A549 (cell line): Measurements from ENCODE around the gene VEZT. TPM values are rescaled to one million over a fixed set of nuclear protein-coding genes. Genes with fewer than 3 reads are reported as not detected.
"Not testable (repeated sequence)": the region's sequence is repeated elsewhere in the genome, so short reads cannot be mapped to it uniquely, and the experiment has no call there.

Experiments
- ATAC-seq, 2 experiments: fragments of 200-7000 bp in 1 of 2; fragments of >200 bp in 1 of 2; cut with Nextera tagmentation in 1 of 2; cut with Tn5 transposase in 1 of 2; 3 replicates each; pipeline versions ENCODE4 v1.8.0 to v1.9.1; 2018 to 2020; ENCODE audit warnings: mild to moderate bottlenecking in 1 of 2, moderate library complexity in 1 of 2
- CTCF ChIA-PET: fragments of 300-600 bp; sonication (Branson Sonifier 250); formaldehyde crosslinking; extraction: SDS; loops from one replicate; lab custom pipeline; 2021; ENCODE audit warnings: antibody characterized with exemption, inconsistent platforms; lab: Yijun Ruan, JAX
- POLR2A ChIA-PET: fragments of 350-600 bp; formaldehyde crosslinking; extraction: SDS; loops from one replicate; lab custom pipeline; 2021; ENCODE audit warnings: antibody characterized with exemption, inconsistent platforms; lab: Yijun Ruan, JAX
- DNase-seq, 2 experiments: peaks; one replicate each; pipeline versions ENCODE4 v3.0.0 to v3.0.0-alpha.2; 2011 to 2016; ENCODE audit warnings: low read depth in 1 of 2, low spot score in 1 of 2
- FAIRE-seq: peaks from 2 replicates; lab custom pipeline; 2011; peaks lifted over from hg19 to GRCh38; lab: Jason Lieb, UNC
- H3K27ac ChIP-seq, 2 experiments: fragments of >200 bp; sonication (Bioruptor Twin); formaldehyde crosslinking; 3 replicates each; pipeline ENCODE4 v1.5.1; 2016 to 2017
- H3K4me1 ChIP-seq: fragments of >200 bp; sonication (Bioruptor Twin); formaldehyde crosslinking; 3 replicates; pipeline ENCODE4 v1.6.1; 2016
- H3K4me2 ChIP-seq: fragments of >200 bp; sonication (Bioruptor Twin); formaldehyde crosslinking; 3 replicates; pipeline ENCODE4 v1.6.1; 2016
- H3K4me3 ChIP-seq: fragments of >200 bp; sonication (Bioruptor Twin); formaldehyde crosslinking; 3 replicates; pipeline ENCODE4 v1.5.1; 2016
- H3K9me3 ChIP-seq: fragments of >200 bp; sonication (Bioruptor Twin); formaldehyde crosslinking; 3 replicates; pipeline ENCODE4 v1.6.1; 2016
- BHLHE40 ChIP-seq: IDR thresholded peaks from 2 replicates; pipeline ENCODE4 v1.6.1; 2012; ENCODE audit warnings: low read depth, low read length, inconsistent platforms
- CBX8 ChIP-seq: fragments of 200-600 bp; sonication (generic); IDR thresholded peaks from 2 replicates; pipeline ENCODE4 v1.6.1; 2016
- CHD2 ChIP-seq: fragments of 150-350 bp; IDR thresholded peaks from 2 replicates; pipeline ENCODE4 v1.6.1; 2014; ENCODE audit warnings: low read length; ENCODE audit not compliant: partially characterized antibody
- EP300 ChIP-seq, 2 experiments: fragments of >200 bp; sonication (Bioruptor Twin); formaldehyde crosslinking; IDR thresholded peaks; 2 replicates in 1 of 2; 3 replicates in 1 of 2; pipeline ENCODE4 v1.6.1; 2016 to 2017
- ESRRA ChIP-seq: fragments of 150-350 bp; IDR thresholded peaks from 2 replicates; pipeline ENCODE4 v1.6.1; 2014; ENCODE audit warnings: mild to moderate bottlenecking, low read length, borderline replicate concordance
- FOSL2 ChIP-seq, 2 experiments: fragments of 450-650 bp in 1 of 2; fragments of >200 bp in 1 of 2; sonication (Bioruptor Twin) in 1 of 2; formaldehyde crosslinking; IDR thresholded peaks; 2 replicates each; pipeline versions ENCODE4 v1.5.0 to v1.6.1; 2016 to 2020; ENCODE audit warnings: mild to moderate bottlenecking in 1 of 2, moderate library complexity in 1 of 2
- FOXS1 ChIP-seq: fragments of 250-450 bp; sonication (Bioruptor Pico); IDR thresholded peaks from 2 replicates; pipeline ENCODE4 v1.5.0; 2020; ENCODE audit warnings: mild to moderate bottlenecking, moderate library complexity
- HEYL ChIP-seq: fragments of 250-450 bp; sonication (Bioruptor Pico); IDR thresholded peaks from 2 replicates; pipeline ENCODE4 v1.8.0; 2021; ENCODE audit warnings: mild to moderate bottlenecking, moderate library complexity
- HOXB5 ChIP-seq: fragments of 250-450 bp; sonication (Bioruptor Pico); IDR thresholded peaks from 2 replicates; pipeline ENCODE4 v1.5.0; 2020; ENCODE audit warnings: mild to moderate bottlenecking, moderate library complexity
- JUN ChIP-seq, 2 experiments: fragments of >200 bp; sonication (Bioruptor Twin); formaldehyde crosslinking; IDR thresholded peaks; 2 replicates in 1 of 2; 3 replicates in 1 of 2; pipeline ENCODE4 v1.6.1; 2016 to 2017
- JUNB ChIP-seq: fragments of >200 bp; sonication (Bioruptor Twin); formaldehyde crosslinking; IDR thresholded peaks from 2 replicates; pipeline ENCODE4 v1.6.1; 2016
- MAFK ChIP-seq: fragments of 450-650 bp; IDR thresholded peaks from 2 replicates; pipeline ENCODE4 v1.6.1; 2014; ENCODE audit not compliant: partially characterized antibody
- MAX ChIP-seq: IDR thresholded peaks from 2 replicates; pipeline ENCODE4 v1.6.1; 2012
- POLR2A ChIP-seq: IDR thresholded peaks from 2 replicates; pipeline ENCODE4 v1.6.1; 2012; ENCODE audit warnings: mild to moderate bottlenecking, low read length
- POLR2AphosphoS2 ChIP-seq: conservative IDR thresholded peaks from 2 replicates; pipeline ENCODE4 v1.6.1; 2012; ENCODE audit warnings: low read length, improper control_type of control experiment, inconsistent platforms
- RCOR1 ChIP-seq: fragments of 150-350 bp; IDR thresholded peaks from 2 replicates; pipeline ENCODE4 v1.6.1; 2014; ENCODE audit warnings: antibody characterized with exemption, low read length, low read depth
- TFCP2L1 ChIP-seq: fragments of 250-450 bp; sonication (Bioruptor Pico); IDR thresholded peaks from 2 replicates; pipeline ENCODE4 v1.5.0; 2021; ENCODE audit warnings: mild to moderate bottlenecking
- TP53 ChIP-seq: fragments of 250-450 bp; sonication (Bioruptor Pico); IDR thresholded peaks from 2 replicates; pipeline ENCODE4 v1.5.0; 2021; ENCODE audit warnings: mild to moderate bottlenecking, moderate library complexity
- WGBS: methylation state at CpG from one replicate; pipeline ENCODE4 v1.1.6; 2017; ENCODE audit errors: missing lambda C conversion rate; 5-methylcytosine and 5-hydroxymethylcytosine counted together
- polyA plus RNA-seq, 4 experiments: library from polyadenylated mRNA; depleted of rRNA in 3 of 4; stranded (reverse); fragments of >200 nt; fragmentation: RNase III in 1 of 4; extraction: RNeasy Plus Mini Kit Qiagen cat#74134 plus additional on column Dnase treatment in 1 of 4; gene quantifications; 2 replicates in 3 of 4; 3 replicates in 1 of 4; pipeline ENCODE4 v1.2.3, GENCODE V29; 2011 to 2017

VEZT gene
- polyA plus RNA-seq, 2 of the 4 experiments (the other 2 are of a cell fraction) = 87.1 to 259 TPM

- TF ChIP-seq JUN (IDR thresholded peaks at IDR 0.05) = no peak
- peak; percentile 33; the same call in 1 of the 2 replicates for TF ChIP-seq MAX
Measured at GRCh38 chr12:95231190-95231589, 13.6 kb downstream of the VEZT start (continued).

- H3K4me3 ChIP-seq, POLR2A ChIA-PET, H3K27ac ChIP-seq, ATAC-seq, DNase-seq, H3K4me2 ChIP-seq, FAIRE-seq, H3K9me3 ChIP-seq: not testable (repeated sequence)
- H3K4me1 ChIP-seq = peaks cover 57% of the 10 kb centered on the region
- CTCF ChIA-PET = interaction anchor here (1.0 kb wide), 1 partner anchor 47 kb away, joined by 3 read pairs; no protein-coding TSS in a partner anchor
- WGBS = 97% methylated on average over 14 of the region's 14 CpGs
Measured at GRCh38 chr12:95234187-95234586, 16.6 kb downstream of the VEZT start.

GRCh38 chr12:95235621-95236020 lies 18.0 kb downstream of the VEZT start:
- H3K9me3 ChIP-seq, H3K4me2 ChIP-seq, POLR2A ChIA-PET, FAIRE-seq, H3K4me3 ChIP-seq, DNase-seq, H3K27ac ChIP-seq, CTCF ChIA-PET, ATAC-seq: not testable (repeated sequence)
- WGBS = 80% methylated on average over 1 of the region's 31 CpGs
- H3K4me1 ChIP-seq = peaks cover 53% of the 10 kb centered on the region

- no peak overlapping the region for H3K4me2 ChIP-seq
- 60% methylated on average over 1 of the region's 1 CpG for WGBS
- ChIA-PET POLR2A (no interaction called here), CTCF (no interaction called here)
- ATAC-seq (no peak; a peak in 1 of 6 replicates), FAIRE-seq (no peak), DNase-seq (no peak)
- no peaks in the 10 kb centered on the region for H3K9me3 ChIP-seq
- no peak overlapping the region for H3K4me3 ChIP-seq
- H3K4me1 ChIP-seq = peaks cover 46% of the 10 kb centered on the region
- TF ChIP-seq TFCP2L1 (no peak), ESRRA (no peak), HEYL (CRISPR knock-in tag) (no peak), CHD2 (no peak), FOXS1 (CRISPR knock-in tag) (no peak), BHLHE40 (no peak), CBX8 (no peak), RCOR1 (no peak), HOXB5 (CRISPR knock-in tag) (no peak), FOSL2 (IDR thresholded peaks at IDR 0.05) (no peak), FOSL2 (CRISPR knock-in tag; IDR thresholded peaks at IDR 0.05) (no peak), POLR2A (no peak), POLR2AphosphoS2 (no peak)
- H3K27ac ChIP-seq = no peak overlapping the region
Measured at GRCh38 chr12:95237315-95237714, 19.7 kb downstream of the VEZT start.

- CTCF ChIA-PET = no interaction called here
- no peak for FAIRE-seq
- Histone ChIP-seq H3K27ac (no peak overlapping the region), H3K4me2 (no peak overlapping the region), H3K4me1 (peaks cover 48% of the 10 kb centered on the region), H3K9me3 (no peaks in the 10 kb centered on the region), H3K4me3 (no peak overlapping the region)
- no peak for ATAC-seq
- DNase-seq = no peak
- TF ChIP-seq MAFK (peak; percentile 25), FOXS1 (CRISPR knock-in tag) (no peak)
- POLR2A ChIA-PET = interaction anchor here (0.5 kb wide), 1 partner anchor 13 kb away, joined by 4 read pairs; no protein-coding TSS in a partner anchor
- 54% methylated on average over 1 of the region's 1 CpG for WGBS
Measured at GRCh38 chr12:95238150-95238549, 20.5 kb downstream of the VEZT start.

- H3K27ac ChIP-seq = peak overlapping the region in 1 of 2 experiments; percentile 8; a peak in 2 of 6 replicates
- no peak overlapping the region for H3K4me2 ChIP-seq
- peaks cover 59% of the 10 kb centered on the region for H3K4me1 ChIP-seq
- ChIA-PET POLR2A (no interaction called here), CTCF (interaction anchor here (1.1 kb wide), 1 partner anchor 16 kb away, joined by 3 read pairs; no protein-coding TSS in a partner anchor)
- H3K9me3 ChIP-seq = no peaks in the 10 kb centered on the region
- FAIRE-seq (no peak), DNase-seq (no peak), ATAC-seq (peak in 1 of 2 experiments; percentile 45; a peak in 3 of 6 replicates)
- TF ChIP-seq FOXS1 (CRISPR knock-in tag) (no peak), JUNB (no peak), EP300 (IDR thresholded peaks at IDR 0.05) (no peak), TP53 (CRISPR knock-in tag) (no peak)
- no peak overlapping the region for H3K4me3 ChIP-seq
Measured at GRCh38 chr12:95239216-95239615, 21.6 kb downstream of the VEZT start.

- peak overlapping the region in 1 of 2 experiments; percentile 8; a peak in 1 of 6 replicates for H3K27ac ChIP-seq
- DNase-seq, FAIRE-seq, H3K4me3 ChIP-seq, POLR2A ChIA-PET, H3K4me2 ChIP-seq, H3K9me3 ChIP-seq, ATAC-seq: not testable (repeated sequence)
- 85% methylated on average over 2 of the region's 2 CpGs for WGBS
- H3K4me1 ChIP-seq = peaks cover 65% of the 10 kb centered on the region
- CTCF ChIA-PET = interaction anchor here (1.1 kb wide), 1 partner anchor 17 kb away, joined by 3 read pairs; no protein-coding TSS in a partner anchor
Measured at GRCh38 chr12:95239835-95240234, 22.2 kb downstream of the VEZT start.
